ENCODE measurements around the gene CLCN3.

- TF ChIP-seq CTCF (IDR thresholded peaks at IDR 0.05) (no peak), EP300 (IDR thresholded peaks at IDR 0.05) (no peak), POLR2AphosphoS5 (IDR thresholded peaks at IDR 0.05) (no peak), POLR2A (IDR thresholded peaks at IDR 0.05) (no peak)
These were observed 5.5 kb downstream of the CLCN3 start for GRCh38 chr4:169625886-169626285.
